IMR-90 (cell line): Measurements from ENCODE around the gene POR. TPM values are rescaled to one million over a fixed set of nuclear protein-coding genes. Genes with fewer than 3 reads are reported as not detected.

ENCODE experiments used
- ATAC-seq: fragments of 200-7000 bp; cut with Tn5 transposase; 2 replicates; pipeline ENCODE4 v1.9.1; 2020; ENCODE audit warnings: low read depth, mild to moderate bottlenecking, moderate library complexity
- BruUV-seq: library from RNA; stranded (reverse); fragments of 400-500 nt; replicated peaks from 2 replicates; lab custom pipeline; 2021; lab: Mats Ljungman, UMichigan
- CTCF ChIA-PET: fragments of 300-600 bp; formaldehyde crosslinking; extraction: SDS; loops from one replicate; lab custom pipeline; 2021; ENCODE audit warnings: antibody characterized with exemption; lab: Yijun Ruan, JAX
- POLR2A ChIA-PET: fragments of 300-600 bp; sonication (Branson Sonifier 250); formaldehyde crosslinking; loops from one replicate; lab custom pipeline; 2022; ENCODE audit warnings: antibody characterized with exemption; ENCODE audit not compliant: unreplicated experiment; lab: Charles Lee
- DNase-seq: peaks from one replicate; pipeline ENCODE4 v3.0.0; 2013
- H2AFZ ChIP-seq: replicated peaks from 2 replicates; pipeline ENCODE3; 2013; ENCODE audit warnings: low read length, mild to moderate bottlenecking; ENCODE audit not compliant: poor library complexity
- H2AK5ac ChIP-seq: 2 replicates; pipeline ENCODE4 v1.6.1; 2013; ENCODE audit warnings: low read depth, low read length, inconsistent platforms
- H2AK9ac ChIP-seq: replicated peaks from 2 replicates; pipeline ENCODE3; 2013; ENCODE audit warnings: mild to moderate bottlenecking, low read depth, low read length, moderate library complexity; ENCODE audit not compliant: poor library complexity
- H2BK120ac ChIP-seq: 2 replicates; pipeline ENCODE4 v1.6.1; 2013; ENCODE audit warnings: low read depth, low read length, inconsistent platforms
- H2BK15ac ChIP-seq: 3 replicates; pipeline ENCODE4 v1.6.1; 2013; ENCODE audit warnings: low read depth, low read length, inconsistent platforms
- H2BK20ac ChIP-seq: 2 replicates; pipeline ENCODE4 v1.6.1; 2013; ENCODE audit warnings: low read depth, mild to moderate bottlenecking, inconsistent platforms, low read length, moderate library complexity
- H2BK5ac ChIP-seq: 2 replicates; pipeline ENCODE4 v1.6.1; 2013; ENCODE audit warnings: mild to moderate bottlenecking, low read depth, low read length, inconsistent platforms; ENCODE audit not compliant: poor library complexity, severe bottlenecking
- H3K14ac ChIP-seq: replicated peaks from 2 replicates; pipeline ENCODE4 v1.6.1; 2013; ENCODE audit warnings: low read depth, low read length, inconsistent platforms
- H3K18ac ChIP-seq: 2 replicates; pipeline ENCODE4 v1.6.1; 2013; ENCODE audit warnings: low read depth, low read length, control low read depth
- H3K23ac ChIP-seq: 2 replicates; pipeline ENCODE4 v1.6.1; 2013; ENCODE audit warnings: low read depth, low read length, inconsistent platforms
- H3K27ac ChIP-seq: 2 replicates; pipeline ENCODE4 v1.5.1; 2013; ENCODE audit warnings: mild to moderate bottlenecking, control low read depth, low read length; ENCODE audit not compliant: insufficient read depth
- H3K27me3 ChIP-seq: 2 replicates; pipeline ENCODE4 v1.6.1; 2013; ENCODE audit warnings: low read length; ENCODE audit not compliant: control insufficient read depth, insufficient read depth
- H3K36me3 ChIP-seq: 2 replicates; pipeline ENCODE4 v1.6.1; 2013; ENCODE audit warnings: low read length, mixed read lengths; ENCODE audit not compliant: control insufficient read depth, insufficient read depth
- H3K4ac ChIP-seq: 2 replicates; pipeline ENCODE4 v1.6.1; 2013; ENCODE audit warnings: low read depth, low read length, inconsistent platforms
- H3K4me1 ChIP-seq: 2 replicates; pipeline ENCODE4 v1.6.1; 2013; ENCODE audit warnings: low read length, mixed read lengths; ENCODE audit not compliant: control insufficient read depth, insufficient read depth
- H3K4me2 ChIP-seq: 2 replicates; pipeline ENCODE4 v1.6.1; 2013; ENCODE audit warnings: low read depth, mild to moderate bottlenecking, control low read depth, low read length, moderate library complexity
- H3K4me3 ChIP-seq: 2 replicates; pipeline ENCODE4 v1.5.1; 2013; ENCODE audit warnings: low read depth, mild to moderate bottlenecking, control low read depth, low read length, moderate library complexity; ENCODE audit not compliant: insufficient read depth
- H3K56ac ChIP-seq: 2 replicates; pipeline ENCODE4 v1.6.1; 2013; ENCODE audit warnings: low read length, inconsistent platforms; ENCODE audit not compliant: insufficient read depth; ENCODE audit errors: extremely low read depth
- H3K79me1 ChIP-seq, 2 experiments: 2 replicates each; pipeline ENCODE4 v1.6.1; 2013; ENCODE audit warnings: low read length in 2 of 2, inconsistent platforms in 1 of 2, low read depth in 1 of 2
- H3K9ac ChIP-seq: 2 replicates; pipeline ENCODE4 v1.6.1; 2013; ENCODE audit warnings: low read depth, low read length, control low read depth
- H3K9me1 ChIP-seq: 2 replicates; pipeline ENCODE4 v1.6.1; 2013; ENCODE audit warnings: low read length, inconsistent platforms; ENCODE audit not compliant: insufficient read depth
- H3K9me3 ChIP-seq: 2 replicates; pipeline ENCODE4 v1.6.1; 2013; ENCODE audit warnings: low read length; ENCODE audit not compliant: control insufficient read depth, insufficient read depth
- H4K20me1 ChIP-seq: 2 replicates; pipeline ENCODE4 v1.6.1; 2013; ENCODE audit warnings: low read length, inconsistent platforms; ENCODE audit not compliant: insufficient read depth
- H4K5ac ChIP-seq: 2 replicates; pipeline ENCODE4 v1.6.1; 2013; ENCODE audit warnings: mild to moderate bottlenecking, low read depth, low read length, control low read depth
- H4K8ac ChIP-seq, 2 experiments: 2 replicates each; pipeline ENCODE4 v1.6.1; 2013; ENCODE audit warnings: low read depth in 2 of 2, low read length in 2 of 2, control low read depth in 1 of 2, inconsistent platforms in 1 of 2
- H4K91ac ChIP-seq: 2 replicates; pipeline ENCODE4 v1.6.1; 2013; ENCODE audit warnings: low read depth, low read length, inconsistent platforms; ENCODE audit not compliant: insufficient read depth
- BHLHE40 ChIP-seq: fragments of 150-350 bp; IDR thresholded peaks from 2 replicates; pipeline ENCODE4 v1.6.1; 2016; ENCODE audit warnings: mild to moderate bottlenecking, low read depth, low read length
- CTCF ChIP-seq: conservative IDR thresholded peaks from 2 replicates; pipeline ENCODE4 v1.5.1; 2012; ENCODE audit warnings: mild to moderate bottlenecking, low read depth, low read length, improper control_type of control experiment
- ELK1 ChIP-seq: fragments of 150-350 bp; IDR thresholded peaks from 2 replicates; pipeline ENCODE4 v1.6.1; 2016; ENCODE audit warnings: low read depth, mild to moderate bottlenecking, low read length, moderate library complexity, borderline replicate concordance
- FOS ChIP-seq: fragments of 150-350 bp; IDR thresholded peaks from 2 replicates; pipeline ENCODE4 v1.6.1; 2016; ENCODE audit warnings: low read depth, low read length
- MXI1 ChIP-seq: IDR thresholded peaks from 2 replicates; pipeline ENCODE4 v1.6.1; 2012; ENCODE audit warnings: low read depth, mild to moderate bottlenecking, low read length, moderate library complexity, borderline replicate concordance
- NFE2L2 ChIP-seq: fragments of 150-350 bp; IDR thresholded peaks from 2 replicates; pipeline ENCODE4 v1.6.1; 2016; ENCODE audit warnings: low read depth, mild to moderate bottlenecking, low read length
- POLR2A ChIP-seq: IDR thresholded peaks from 2 replicates; pipeline ENCODE4 v1.6.1; 2012; ENCODE audit warnings: mild to moderate bottlenecking, low read depth, low read length
- RAD21 ChIP-seq: IDR thresholded peaks from 2 replicates; pipeline ENCODE4 v1.6.1; 2012; ENCODE audit warnings: low read length, improper control_type of control experiment
- RCOR1 ChIP-seq: IDR thresholded peaks from 2 replicates; pipeline ENCODE4 v1.6.1; 2012; ENCODE audit warnings: mild to moderate bottlenecking, low read length, improper control_type of control experiment; ENCODE audit not compliant: insufficient replicate concordance
- SMC3 ChIP-seq: fragments of 150-350 bp; IDR thresholded peaks from 2 replicates; pipeline ENCODE4 v1.6.1; 2016; ENCODE audit warnings: low read depth, mild to moderate bottlenecking, antibody characterized with exemption, low read length, moderate library complexity
- USF2 ChIP-seq: fragments of 150-350 bp; IDR thresholded peaks from 2 replicates; pipeline ENCODE4 v1.6.1; 2017; ENCODE audit warnings: mild to moderate bottlenecking, antibody characterized with exemption, low read length, low read depth
- WGBS, 2 experiments: methylation state at CpG; one replicate each; pipeline versions ENCODE4 v1.1.5 to v1.1.7; 2013; ENCODE audit warnings: missing lambda C conversion rate in 2 of 2; ENCODE audit not compliant: insufficient read length in 1 of 2; ENCODE audit errors: extremely low coverage in 2 of 2; 5-methylcytosine and 5-hydroxymethylcytosine counted together
- dilution Hi-C: fragments of 300-500 bp; cut with HindIII; formaldehyde crosslinking; loops from one replicate; pipeline ENCODE4 v1.14.3; 2018; ENCODE audit warnings: low sequenced_read_pairs; ENCODE audit not compliant: unreplicated experiment
- in situ Hi-C: fragments of 300-500 bp; cut with MboI; formaldehyde crosslinking; loops from 3 replicates; pipeline ENCODE4 v1.14.3; 2019; ENCODE audit warnings: low sequenced_read_pairs, inconsistent platforms, mixed read lengths
- intact Hi-C: fragments of 100-400 bp; cut with micrococcal nuclease; formaldehyde crosslinking; loops from 2 replicates; pipeline ENCODE4 v1.10.0; 2022
- polyA plus RNA-seq, 3 experiments: library from polyadenylated mRNA; depleted of rRNA; stranded (reverse); fragments of >200 nt; gene quantifications; 2 replicates each; pipeline ENCODE4 v1.2.3, GENCODE V29; 2012; ENCODE audit warnings: low replicate concordance in 1 of 3
- total RNA-seq: library from RNA; depleted of rRNA; stranded (reverse); fragments of >200 nt; gene quantifications from 2 replicates; pipeline ENCODE4 v1.2.3, GENCODE V29; 2012

Gene POR
- total and polyA plus RNA-seq, 2 of the 4 experiments (the other 2 are of a cell fraction): 25.5 to 42.2 TPM

- H4K8ac ChIP-seq: peak overlapping the region; percentile 74 to 80; a peak in 3 of 4 replicates
- H3K56ac ChIP-seq: peak overlapping the region; percentile 77; the same call in 1 of the 2 replicates
- peak overlapping the region; percentile 30; the same call in 1 of the 2 replicates for H3K23ac ChIP-seq
- in situ Hi-C loops (no loop called here), dilution Hi-C loops (no loop called here), intact Hi-C loops (no loop called here)
- H3K4ac ChIP-seq: peak overlapping the region; percentile 74
- H2BK5ac ChIP-seq: peak overlapping the region; percentile 86
- peaks cover 8% of the 10 kb centered on the region; the same call in 1 of the 2 replicates for H3K36me3 ChIP-seq
- no TSS peak for BruUV-seq
- no peak overlapping the region for H3K18ac ChIP-seq
- ATAC-seq: peak; percentile 0; the same call in 1 of the 2 replicates
- H2BK15ac ChIP-seq: 0 out of 3 replicates have a peak overlapping the region, but pooled peaks have one; percentile 74
- no peak for DNase-seq
- CTCF ChIA-PET: interaction anchor here (0.6 kb wide), 1 partner anchor 217 kb away, joined by 6 read pairs; no protein-coding TSS in a partner anchor
- H3K9me3 ChIP-seq: no peaks in the 10 kb centered on the region
- peak overlapping the region; percentile 96; the same call in 1 of the 2 replicates for H4K91ac ChIP-seq
- peak overlapping the region; percentile 62 for H3K4me3 ChIP-seq
- H3K14ac ChIP-seq: peak overlapping the region; percentile 88
- no peak for TF ChIP-seq USF2
- no peak for TF ChIP-seq RAD21
- no peak for TF ChIP-seq ELK1
- no peak for TF ChIP-seq SMC3
- no peak for TF ChIP-seq MXI1
- TF ChIP-seq NFE2L2: no peak
- TF ChIP-seq CTCF: no peak
- no peak for TF ChIP-seq BHLHE40
- no peak for TF ChIP-seq FOS
- TF ChIP-seq RCOR1: no peak
- no peak for TF ChIP-seq POLR2A
- H3K9me1 ChIP-seq: peaks cover 6% of the 10 kb centered on the region; the same call in 1 of the 2 replicates
- H3K27ac ChIP-seq: peak overlapping the region; percentile 67
- peak overlapping the region; percentile 83 for H2AK9ac ChIP-seq
- peak overlapping the region; percentile 100 for H3K4me2 ChIP-seq
- H2BK120ac ChIP-seq: 0 out of 2 replicates have a peak overlapping the region, but pooled peaks have one; percentile 35
- H2AFZ ChIP-seq: peak overlapping the region; percentile 100
- H3K79me1 ChIP-seq: peaks cover 4 to 19% of the 10 kb centered on the region in 2 experiments; a peak in 3 of 4 replicates
- H4K5ac ChIP-seq: peak overlapping the region; percentile 92; the same call in 1 of the 2 replicates
- 0% methylated on average over 1 of the region's 11 CpGs; no CpG with 5 or more reads in 1 of the 2 experiments for WGBS, 2 experiments
- no peaks in the 10 kb centered on the region for H4K20me1 ChIP-seq
- H2BK20ac ChIP-seq: 0 out of 2 replicates have a peak overlapping the region, but pooled peaks have one; percentile 1
- peak overlapping the region; percentile 85 for H2AK5ac ChIP-seq
- H3K27me3 ChIP-seq: no peaks in the 10 kb centered on the region
- POLR2A ChIA-PET: interaction anchor here (0.5 kb wide), 1 partner anchor 68 kb away, joined by 5 read pairs; no protein-coding TSS in a partner anchor
- H3K9ac ChIP-seq: peak overlapping the region; percentile 94
- peaks cover 15% of the 10 kb centered on the region for H3K4me1 ChIP-seq
Observed at GRCh38 chr7:75995052-75995471, 80.1 kb downstream of the POR start.
